Gastrocnemius medialis (tissue), 4 donors: ENCODE results near the gene EDNRB. TPM values are rescaled to one million over a fixed set of nuclear protein-coding genes. Genes with fewer than 3 reads are reported as not detected.
"Not testable (repeated sequence)": the region's sequence is repeated elsewhere in the genome, so short reads cannot be mapped to it uniquely, and the experiment has no call there.

Experiments used
- ATAC-seq, 2 donors: fragments of 150-250 bp; one replicate each; pipeline ENCODE4 v1.9.1; 2016
- DNase-seq, 2 donors: peaks; one replicate each; pipeline ENCODE4 v3.0.0-alpha.2; 2019
- H3K27ac ChIP-seq, 4 donors: fragments of 200-600 bp; sonication (generic); 1 replicate in 1 of 4; 2 replicates in 3 of 4; pipeline ENCODE4 v1.5.1; 2016 to 2018; ENCODE audit warnings: mild to moderate bottlenecking in 2 of 4, moderate library complexity in 1 of 4
- H3K27me3 ChIP-seq, 3 donors: fragments of 200-600 bp; sonication (generic) in 2 of 3; 1 replicate in 1 of 3; 2 replicates in 2 of 3; pipeline versions ENCODE4 v1.5.1 to v1.6.0; 2016 to 2019; ENCODE audit warnings: mild to moderate bottlenecking in 1 of 3, moderate library complexity in 1 of 3
- H3K36me3 ChIP-seq, 2 donors: fragments of 200-600 bp; sonication (generic) in 1 of 2; one replicate each; pipeline ENCODE4 v1.5.1; 2017 to 2018
- H3K4me1 ChIP-seq, 2 donors: fragments of 200-600 bp; sonication (generic) in 1 of 2; one replicate each; pipeline ENCODE4 v1.5.1; 2016 to 2017; ENCODE audit warnings: mild to moderate bottlenecking in 2 of 2
- H3K4me3 ChIP-seq, 4 donors: fragments of 200-600 bp; sonication (generic) in 3 of 4; 1 replicate in 1 of 4; 2 replicates in 3 of 4; pipeline ENCODE4 v1.5.1; 2016 to 2019; ENCODE audit warnings: mild to moderate bottlenecking in 2 of 4
- H3K9me3 ChIP-seq, 3 donors: fragments of 200-600 bp; sonication (generic) in 2 of 3; 1 replicate in 1 of 3; 2 replicates in 2 of 3; pipeline ENCODE4 v1.5.1; 2016 to 2019
- POLR2A ChIP-seq, 2 donors: fragments of 450-650 bp; IDR thresholded peaks; one replicate each; pipeline ENCODE4 v1.6.1; 2017; ENCODE audit warnings: antibody characterized with exemption in 2 of 2, mild to moderate bottlenecking in 2 of 2, moderate library complexity in 2 of 2
- in situ Hi-C, 4 donors: fragments of 200-750 bp; cut with MboI; loops; one replicate each; pipeline versions ENCODE4 v1.15.0 to v1.8.0; 2017; ENCODE audit warnings: low sequenced_read_pairs in 4 of 4
- intact Hi-C: fragments of 100-400 bp; cut with DNase I; formaldehyde crosslinking; loops from one replicate; pipeline ENCODE4 v1.15.1; 2023; ENCODE audit warnings: low total_unique reads
- total RNA-seq, 4 donors: library from RNA; depleted of rRNA; stranded (reverse); fragments of >200 nt; gene quantifications; one replicate each; pipeline versions ENCODE4 v1.1.0 to v1.2.3, GENCODE V29; 2016
- TF ChIP-seq, protein P1 (sequence below), 5 experiments: fragments of 450-650 bp in 3 of 5; fragments of 200-600 bp in 2 of 5; sonication (generic) in 2 of 5; IDR thresholded peaks in 4 of 5; conservative IDR thresholded peaks in 1 of 5; 1 replicate in 4 of 5; 2 replicates in 1 of 5; pipeline ENCODE4 v1.5.1; 2016 to 2019; ENCODE audit warnings: antibody characterized with exemption in 5 of 5, mild to moderate bottlenecking in 3 of 5, moderate library complexity in 3 of 5

The EDNRB gene
- total RNA-seq, 4 donors from 2014 or later, result 13.6 to 35.1 (median 20.1) TPM

- no peaks in the 10 kb centered on the region for H3K27me3 ChIP-seq
- TF ChIP-seq POLR2A (IDR thresholded peaks at IDR 0.05), result no peak
- TF ChIP-seq, protein P1, sequence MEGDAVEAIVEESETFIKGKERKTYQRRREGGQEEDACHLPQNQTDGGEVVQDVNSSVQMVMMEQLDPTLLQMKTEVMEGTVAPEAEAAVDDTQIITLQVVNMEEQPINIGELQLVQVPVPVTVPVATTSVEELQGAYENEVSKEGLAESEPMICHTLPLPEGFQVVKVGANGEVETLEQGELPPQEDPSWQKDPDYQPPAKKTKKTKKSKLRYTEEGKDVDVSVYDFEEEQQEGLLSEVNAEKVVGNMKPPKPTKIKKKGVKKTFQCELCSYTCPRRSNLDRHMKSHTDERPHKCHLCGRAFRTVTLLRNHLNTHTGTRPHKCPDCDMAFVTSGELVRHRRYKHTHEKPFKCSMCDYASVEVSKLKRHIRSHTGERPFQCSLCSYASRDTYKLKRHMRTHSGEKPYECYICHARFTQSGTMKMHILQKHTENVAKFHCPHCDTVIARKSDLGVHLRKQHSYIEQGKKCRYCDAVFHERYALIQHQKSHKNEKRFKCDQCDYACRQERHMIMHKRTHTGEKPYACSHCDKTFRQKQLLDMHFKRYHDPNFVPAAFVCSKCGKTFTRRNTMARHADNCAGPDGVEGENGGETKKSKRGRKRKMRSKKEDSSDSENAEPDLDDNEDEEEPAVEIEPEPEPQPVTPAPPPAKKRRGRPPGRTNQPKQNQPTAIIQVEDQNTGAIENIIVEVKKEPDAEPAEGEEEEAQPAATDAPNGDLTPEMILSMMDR (IDR thresholded peaks at IDR 0.05 in 4 of 5, conservative IDR thresholded peaks at IDR 0.05 in 1 of 5), result no peak
- intact Hi-C loops, result no loop called here
- DNase-seq (peak in 1 of 2 donors; percentile 34), ATAC-seq (peak; percentile 46 to 68)
- peaks cover 0 to 7% of the 10 kb centered on the region in 2 donors for H3K4me1 ChIP-seq
- H3K36me3 ChIP-seq, result no peaks in the 10 kb centered on the region
- H3K27ac ChIP-seq, result peak overlapping the region in 2 of 4 donors; percentile 4 to 29
- H3K4me3 ChIP-seq, result no peak overlapping the region
- H3K9me3 ChIP-seq, result no peaks in the 10 kb centered on the region
- in situ Hi-C loops, result no loop called here
These were observed 59.2 kb downstream of the EDNRB start for GRCh38 chr13:77859450-77859849.

DNA sequence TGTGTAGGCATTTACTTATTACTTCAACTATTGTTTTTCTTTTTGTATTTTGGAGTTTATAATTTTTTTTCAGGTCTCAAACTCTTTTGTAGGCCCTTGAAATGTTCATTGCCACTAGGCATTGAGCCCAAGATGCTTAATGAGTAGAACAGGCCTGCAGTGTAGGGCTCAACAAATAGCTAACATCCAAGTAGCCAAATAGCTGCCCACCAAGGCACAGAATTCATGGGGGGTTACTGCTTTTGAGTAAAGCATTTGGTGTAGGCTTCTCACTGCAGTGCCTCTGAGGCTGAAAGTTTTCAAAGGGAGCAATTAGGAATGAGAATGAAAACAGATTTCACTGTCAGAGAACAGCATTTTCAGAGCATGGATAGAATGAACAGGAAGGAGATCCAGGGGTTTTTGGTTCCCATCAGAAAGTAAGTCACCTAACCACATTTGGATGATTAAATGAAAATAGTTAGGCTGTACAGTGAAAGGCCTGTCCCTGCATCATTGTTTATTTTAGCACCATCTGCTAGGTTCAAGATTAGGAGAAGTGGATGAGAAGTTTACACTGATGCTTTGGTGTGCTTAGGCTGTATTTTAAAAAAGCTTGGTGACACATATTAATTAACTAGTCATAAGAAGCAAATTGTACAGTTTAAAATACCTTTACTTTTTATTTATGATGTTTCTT, 61.0 kb downstream of the EDNRB start:
- H3K4me3 ChIP-seq, result no peak overlapping the region
- peaks cover 0 to 7% of the 10 kb centered on the region in 2 donors for H3K4me1 ChIP-seq
- no peaks in the 10 kb centered on the region for H3K36me3 ChIP-seq
- TF ChIP-seq, protein P1 (IDR thresholded peaks at IDR 0.05 in 4 of 5, conservative IDR thresholded peaks at IDR 0.05 in 1 of 5), result no peak
- TF ChIP-seq POLR2A (IDR thresholded peaks at IDR 0.05), result no peak
- ATAC-seq, result no peak
- DNase-seq, result no peak
- intact Hi-C loops (no loop called here), in situ Hi-C loops (no loop called here)
- no peaks in the 10 kb centered on the region for H3K9me3 ChIP-seq
- no peaks in the 10 kb centered on the region for H3K27me3 ChIP-seq
- H3K27ac ChIP-seq, result no peak overlapping the region

GRCh38 chr13:77853703-77854102, 64.9 kb downstream of the EDNRB start:
- ATAC-seq, result no peak
- in situ Hi-C loops, result no loop called here
- no peak overlapping the region for H3K27ac ChIP-seq

DNA sequence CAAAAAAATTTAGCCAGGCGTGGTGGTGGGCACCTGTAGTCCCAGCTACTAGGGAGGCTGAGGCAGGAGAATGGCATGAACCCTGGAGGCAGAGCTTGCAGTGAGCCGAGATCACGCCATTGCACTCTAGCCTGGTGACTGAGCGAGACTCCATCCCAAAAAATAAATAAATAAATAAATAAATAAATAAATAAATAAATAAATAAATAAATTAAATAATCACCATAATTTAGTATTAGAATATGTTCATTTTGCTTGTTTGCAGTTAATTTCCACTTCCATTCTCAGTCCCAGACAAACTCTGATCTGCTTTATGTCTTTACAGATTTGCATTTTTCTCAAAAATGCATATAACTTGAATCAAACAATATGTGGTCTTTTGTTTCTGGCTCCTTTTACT, 70.6 kb downstream of the EDNRB start:
- H3K9me3 ChIP-seq, H3K27me3 ChIP-seq, ATAC-seq, H3K27ac ChIP-seq, in situ Hi-C loops, H3K4me1 ChIP-seq, intact Hi-C loops, H3K4me3 ChIP-seq, DNase-seq, H3K36me3 ChIP-seq: not testable (repeated sequence)

More at GRCh38 chr13:77853703-77854102, 64.9 kb downstream of the EDNRB start:
- no peak for DNase-seq
- TF ChIP-seq, protein P1 (IDR thresholded peaks at IDR 0.05 in 4 of 5, conservative IDR thresholded peaks at IDR 0.05 in 1 of 5), result no peak
- TF ChIP-seq POLR2A (IDR thresholded peaks at IDR 0.05), result no peak
- Histone ChIP-seq H3K36me3 (no peaks in the 10 kb centered on the region), H3K27me3 (no peaks in the 10 kb centered on the region), H3K4me1 (no peaks in the 10 kb centered on the region), H3K9me3 (peaks cover 0 to 2% (median 0%) of the 10 kb centered on the region in 3 donors), H3K4me3 (no peak overlapping the region)
- intact Hi-C loops, result no loop called here

DNA sequence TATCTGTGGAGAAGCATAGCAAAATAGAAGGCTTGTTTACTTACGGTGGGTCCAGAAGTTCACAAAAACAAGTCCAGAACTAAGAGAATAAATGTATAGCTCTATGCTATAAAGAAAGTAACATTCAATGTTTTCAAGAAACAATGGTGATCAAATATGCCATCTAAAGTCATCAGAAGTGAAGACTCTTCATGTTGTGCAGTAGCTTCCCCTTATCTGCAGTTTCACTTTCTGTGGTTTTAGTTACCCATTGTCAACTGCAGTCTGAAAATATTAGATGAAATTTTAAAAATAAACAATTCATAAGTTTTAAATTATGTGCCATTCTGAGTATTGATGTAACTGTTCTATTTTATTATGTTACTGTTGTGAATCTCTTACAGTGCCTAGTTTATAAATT, 72.5 kb downstream of the EDNRB start:
- ATAC-seq, result no peak
- peaks cover 0 to 3% (median 0%) of the 10 kb centered on the region in 3 donors for H3K9me3 ChIP-seq
- DNase-seq, result no peak
- intact Hi-C loops (no loop called here), in situ Hi-C loops (no loop called here)
- H3K27me3 ChIP-seq, result no peaks in the 10 kb centered on the region
- TF ChIP-seq POLR2A (IDR thresholded peaks at IDR 0.05), result no peak
- TF ChIP-seq, protein P1 (IDR thresholded peaks at IDR 0.05 in 4 of 5, conservative IDR thresholded peaks at IDR 0.05 in 1 of 5), result no peak
- no peak overlapping the region for H3K4me3 ChIP-seq
- H3K27ac ChIP-seq, result no peak overlapping the region
- no peaks in the 10 kb centered on the region for H3K4me1 ChIP-seq
- no peaks in the 10 kb centered on the region for H3K36me3 ChIP-seq

Other genes starting within 250 kb of the EDNRB start
- 10 to 100 TPM in 2 of 4 donors, 1 to 10 TPM in 2; 3.2 to 17.5 (median 9.9) TPM for gene SLAIN1, start 221.1 kb downstream of the EDNRB start, total RNA-seq